Frontal cortex (tissue), 4 donors: ENCODE data around the gene APLP2. TPM values are rescaled to one million over a fixed set of nuclear protein-coding genes. Genes with fewer than 3 reads are reported as not detected.
"Not testable (repeated sequence)": the region's sequence is repeated elsewhere in the genome, so short reads cannot be mapped to it uniquely, and the experiment has no call there.

Experiments
- DNase-seq, 2 donors: peaks; one replicate each; pipeline ENCODE4 v3.0.0; 2012; ENCODE audit warnings: low spot score in 2 of 2
- FAIRE-seq: peaks from 2 replicates; lab custom pipeline; 2012; peaks lifted over from hg19 to GRCh38; lab: Jason Lieb, UNC
- total RNA-seq: library from RNA; depleted of rRNA; stranded (reverse); fragments of >200 nt; gene quantifications from one replicate; pipeline ENCODE4 v1.2.3, GENCODE V29; 2014
- donor health status: control.
- donor health status: control.
- donor health status: control.

Gene APLP2
- total RNA-seq, 1 donor from 2014 or later = 241 TPM

- no peak for FAIRE-seq
- peak in 1 of 2 donors; percentile 14 for DNase-seq
Observed at GRCh38 chr11:130088919-130089673, 19.4 kb downstream of the APLP2 start.

DNA sequence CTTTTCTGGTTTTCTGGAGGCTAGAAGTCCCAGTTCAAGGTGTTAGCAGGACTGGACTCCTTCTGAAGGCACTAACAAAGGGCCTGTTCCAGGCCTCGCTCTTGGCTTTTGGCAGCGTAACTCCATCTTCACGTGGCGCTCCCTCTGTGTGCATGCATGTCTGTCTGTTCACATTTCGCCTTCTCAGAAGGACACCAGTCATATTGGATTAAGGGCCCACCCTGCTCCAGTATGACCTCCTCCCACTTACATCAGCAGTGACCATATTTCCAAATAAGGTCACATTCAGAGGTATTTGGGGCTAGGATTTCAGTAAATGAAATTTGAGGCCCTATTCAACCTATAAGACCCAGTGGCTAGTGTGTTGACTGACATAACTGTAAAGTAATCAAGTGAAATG, 20.0 kb downstream of the APLP2 start:
- FAIRE-seq = no peak
- no peak for DNase-seq

- not testable (repeated sequence) for FAIRE-seq, DNase-seq
Observed at GRCh38 chr11:130090517-130090916, 20.8 kb downstream of the APLP2 start.

GRCh38 chr11:130091169-130091568, 21.5 kb downstream of the APLP2 start:
- FAIRE-seq = not testable (repeated sequence)

DNA sequence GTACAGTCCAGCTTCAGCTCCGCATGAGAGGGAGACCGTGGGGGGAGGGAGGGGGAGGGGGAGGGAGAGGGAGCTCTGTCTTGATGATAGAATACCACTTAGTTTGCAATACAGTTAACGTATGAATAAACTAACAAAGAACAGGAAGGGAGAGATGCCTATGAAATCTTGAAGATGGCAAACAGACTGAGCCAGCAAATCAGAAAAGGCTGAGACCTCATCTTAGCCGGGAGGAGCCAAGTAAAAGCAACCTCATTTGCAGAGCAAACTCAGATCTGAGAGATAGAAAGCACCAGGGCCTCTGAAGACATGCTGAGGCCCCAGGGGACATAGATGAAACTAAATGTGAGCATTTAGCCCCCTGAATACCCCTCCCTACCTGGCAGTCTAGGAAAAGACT, 23.0 kb downstream of the APLP2 start:
- no peak for FAIRE-seq
- no peak for DNase-seq

More at GRCh38 chr11:130091169-130091568, 21.5 kb downstream of the APLP2 start:
- not testable (repeated sequence) for DNase-seq

GRCh38 chr11:130094614-130095013, 24.9 kb downstream of the APLP2 start:
- DNase-seq = peak in 1 of 2 donors; percentile 20
- FAIRE-seq = no peak

DNA sequence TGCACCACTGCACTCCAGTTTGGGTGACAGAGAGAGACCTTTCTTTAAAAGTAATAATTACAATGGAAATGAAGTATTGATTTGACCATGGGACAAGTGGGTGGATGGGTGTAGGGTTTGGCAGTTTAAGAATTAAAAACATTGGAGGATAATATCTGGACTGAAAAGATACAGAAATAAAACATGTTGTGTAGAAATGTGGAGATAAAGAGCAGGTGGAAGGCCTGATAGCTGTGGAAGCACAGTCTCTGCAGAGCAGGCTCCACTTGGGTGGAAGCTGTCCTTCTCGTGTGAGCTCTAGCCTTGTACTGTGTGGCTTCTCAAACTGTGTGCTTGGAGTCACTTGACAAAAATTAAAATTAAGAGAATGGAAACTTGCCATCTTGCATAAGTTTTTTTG, 25.6 kb downstream of the APLP2 start:
- DNase-seq (no peak), FAIRE-seq (no peak)

DNA sequence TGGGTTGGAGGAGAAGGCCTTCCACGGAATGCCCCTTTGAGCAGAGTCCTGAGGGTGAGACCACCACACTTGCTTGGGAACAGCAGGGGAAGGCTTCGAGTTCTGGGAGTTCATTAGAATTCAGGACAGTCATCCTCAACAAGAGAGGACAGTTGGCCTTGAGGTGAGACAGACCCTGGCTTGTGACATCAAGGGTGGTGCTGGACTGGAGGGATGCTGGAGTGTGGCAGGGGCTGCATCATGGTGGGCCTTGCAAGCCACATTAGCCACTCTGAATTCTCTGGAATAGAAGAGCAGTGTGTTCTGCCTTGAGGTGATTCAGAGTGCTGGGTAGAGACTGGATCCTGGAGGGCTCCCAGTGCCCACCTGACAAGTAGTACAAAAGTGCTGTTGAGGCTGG, 26.3 kb downstream of the APLP2 start:
- no peak for DNase-seq
- FAIRE-seq = no peak

GRCh38 chr11:130096823-130097222, 27.1 kb downstream of the APLP2 start:
- FAIRE-seq (no peak), DNase-seq (no peak)

GRCh38 chr11:130097285-130097684, 27.6 kb downstream of the APLP2 start:
- DNase-seq = no peak
- FAIRE-seq = no peak

DNA sequence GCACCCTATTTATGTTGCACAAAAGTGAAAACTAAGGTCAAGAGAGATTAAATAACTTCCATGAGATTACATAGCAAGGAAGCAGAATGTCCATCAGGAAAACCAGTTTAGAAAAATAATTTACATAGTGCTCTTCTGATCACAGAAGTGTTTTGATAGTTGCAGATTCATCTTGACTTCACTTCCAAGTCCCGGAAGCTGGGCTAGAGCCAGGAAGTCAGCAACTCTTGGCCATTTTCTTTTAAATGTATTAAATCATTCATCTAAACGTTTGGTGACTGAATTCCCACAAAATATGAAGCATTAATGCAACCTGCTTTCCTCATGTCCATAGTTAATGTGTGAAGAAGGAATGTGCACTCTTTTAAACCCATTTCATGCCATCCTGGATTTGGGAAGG, 29.7 kb downstream of the APLP2 start:
- no peak for DNase-seq
- FAIRE-seq = no peak

DNA sequence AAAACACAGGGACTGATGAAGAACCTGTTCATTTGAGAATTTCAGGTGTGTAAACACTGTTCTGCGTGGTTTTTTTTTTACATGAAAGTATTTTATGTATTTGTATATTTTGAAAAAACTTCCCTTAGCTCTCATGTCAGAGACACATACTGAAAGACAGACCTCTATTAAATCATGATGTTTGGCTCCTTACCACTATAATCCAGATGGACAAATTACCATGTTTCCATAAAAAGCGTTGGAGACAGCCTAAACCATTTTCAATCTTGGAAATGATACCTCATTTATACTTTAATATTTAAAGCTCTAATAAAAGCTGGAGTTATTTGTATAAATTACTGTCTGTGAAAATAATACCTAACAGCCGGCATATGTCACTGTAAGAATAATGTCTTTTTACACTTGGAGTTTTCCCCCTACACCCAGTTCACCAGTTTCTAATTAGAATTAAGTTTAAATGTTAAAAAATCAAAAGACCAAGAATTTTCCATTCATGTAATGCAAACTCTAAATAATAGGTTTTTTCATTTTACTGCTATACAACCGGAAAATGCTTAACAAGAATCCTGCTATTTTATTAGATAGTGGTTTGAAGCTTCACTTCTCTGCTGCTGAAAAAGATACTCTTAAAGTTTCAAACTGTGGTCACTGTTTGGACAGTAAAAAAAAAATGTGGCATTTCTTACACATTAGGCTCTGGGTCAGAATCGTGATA, 30.8 kb downstream of the APLP2 start:
- FAIRE-seq (no peak), DNase-seq (no peak)

DNA sequence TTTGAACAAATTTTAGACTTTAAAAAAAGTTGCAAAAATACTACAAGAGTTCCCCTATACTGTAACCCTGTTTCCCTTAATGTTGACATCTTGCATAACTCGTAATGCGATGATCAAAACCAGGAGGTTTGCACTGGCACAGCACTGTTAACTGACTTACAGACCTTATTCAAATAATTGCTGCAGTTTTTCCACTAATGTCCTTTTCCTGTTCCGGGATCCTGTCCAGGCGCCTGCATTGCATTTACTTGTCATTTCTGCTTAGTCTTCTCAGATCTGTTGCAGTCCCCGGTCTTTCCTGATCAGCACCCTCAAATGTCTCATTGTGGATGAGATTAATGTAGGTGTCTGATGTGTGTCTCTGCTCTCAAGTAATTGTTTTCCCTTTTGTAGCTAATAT, 32.0 kb downstream of the APLP2 start:
- no peak for DNase-seq
- FAIRE-seq = no peak

DNA sequence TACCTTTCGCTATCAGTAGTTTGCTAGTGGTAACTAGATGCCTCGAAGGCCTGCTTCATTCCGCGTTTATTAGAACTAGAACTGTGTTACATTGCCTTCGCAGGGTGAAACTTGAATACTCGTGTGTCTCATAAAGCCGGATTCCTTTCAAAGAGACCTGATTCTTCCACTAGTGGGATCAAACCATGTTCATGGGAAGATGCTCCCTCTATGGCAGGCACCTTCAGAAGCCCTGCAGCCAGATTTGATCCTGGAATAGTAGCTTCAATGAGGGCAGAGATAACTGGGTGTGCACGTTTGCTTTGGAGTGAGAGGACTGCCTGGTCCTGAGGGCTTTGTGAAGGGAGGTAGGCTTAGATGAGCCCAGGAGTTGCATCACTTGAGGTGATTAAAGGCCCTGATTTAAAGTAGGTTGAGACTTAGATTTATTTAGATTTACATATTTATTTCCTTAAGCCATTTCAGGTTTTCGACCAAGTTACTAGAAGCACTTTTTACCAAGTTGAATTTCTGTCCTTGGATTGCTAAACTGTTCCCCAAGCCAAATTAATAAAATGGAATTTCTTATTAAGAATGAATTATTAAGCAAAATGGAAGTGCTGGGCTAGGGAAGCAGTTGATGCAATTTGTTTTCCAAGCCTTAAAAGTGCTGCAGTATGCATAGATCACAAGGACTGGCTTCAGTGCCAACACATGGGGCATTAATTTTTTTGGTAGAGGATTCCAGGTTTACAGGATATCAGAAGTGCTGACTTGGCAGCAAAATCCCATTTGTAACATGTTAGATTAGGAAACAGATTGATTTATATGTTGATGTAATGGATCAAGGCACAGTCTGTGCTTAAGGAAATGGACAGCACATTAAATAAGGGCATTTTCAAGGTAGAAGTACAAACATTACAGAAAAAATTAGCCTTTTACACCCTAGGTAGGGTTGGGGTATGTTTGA, 32.9 kb downstream of the APLP2 start:
- DNase-seq (no peak), FAIRE-seq (no peak)

GRCh38 chr11:130103296-130103814, 33.7 kb downstream of the APLP2 start:
- FAIRE-seq = no peak
- DNase-seq = no peak

DNA sequence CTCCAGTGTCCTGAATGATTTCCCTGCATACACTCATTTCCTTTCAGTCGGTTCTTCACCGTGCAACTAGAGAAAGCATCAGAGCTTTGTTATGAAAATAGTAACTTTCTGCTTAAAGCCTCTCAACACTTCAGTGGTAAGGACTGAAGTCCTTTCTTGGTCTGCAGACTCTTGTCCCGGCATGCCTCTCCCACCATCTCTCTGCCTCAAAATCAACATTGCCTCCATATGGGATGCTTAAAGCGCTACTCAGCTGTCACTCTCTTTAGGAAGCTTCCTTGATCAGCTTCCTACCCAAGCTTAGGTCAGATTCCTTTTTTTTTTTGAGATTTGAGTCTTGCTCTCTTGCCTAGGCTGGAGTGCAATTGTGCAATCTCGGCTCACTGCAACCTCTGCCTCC, 36.7 kb downstream of the APLP2 start:
- DNase-seq (no peak), FAIRE-seq (no peak)

- not testable (repeated sequence) for DNase-seq, FAIRE-seq
Observed at GRCh38 chr11:130108671-130109070, 39.0 kb downstream of the APLP2 start.

GRCh38 chr11:130109386-130109785, 39.7 kb downstream of the APLP2 start:
- DNase-seq (no peak), FAIRE-seq (no peak)

DNA sequence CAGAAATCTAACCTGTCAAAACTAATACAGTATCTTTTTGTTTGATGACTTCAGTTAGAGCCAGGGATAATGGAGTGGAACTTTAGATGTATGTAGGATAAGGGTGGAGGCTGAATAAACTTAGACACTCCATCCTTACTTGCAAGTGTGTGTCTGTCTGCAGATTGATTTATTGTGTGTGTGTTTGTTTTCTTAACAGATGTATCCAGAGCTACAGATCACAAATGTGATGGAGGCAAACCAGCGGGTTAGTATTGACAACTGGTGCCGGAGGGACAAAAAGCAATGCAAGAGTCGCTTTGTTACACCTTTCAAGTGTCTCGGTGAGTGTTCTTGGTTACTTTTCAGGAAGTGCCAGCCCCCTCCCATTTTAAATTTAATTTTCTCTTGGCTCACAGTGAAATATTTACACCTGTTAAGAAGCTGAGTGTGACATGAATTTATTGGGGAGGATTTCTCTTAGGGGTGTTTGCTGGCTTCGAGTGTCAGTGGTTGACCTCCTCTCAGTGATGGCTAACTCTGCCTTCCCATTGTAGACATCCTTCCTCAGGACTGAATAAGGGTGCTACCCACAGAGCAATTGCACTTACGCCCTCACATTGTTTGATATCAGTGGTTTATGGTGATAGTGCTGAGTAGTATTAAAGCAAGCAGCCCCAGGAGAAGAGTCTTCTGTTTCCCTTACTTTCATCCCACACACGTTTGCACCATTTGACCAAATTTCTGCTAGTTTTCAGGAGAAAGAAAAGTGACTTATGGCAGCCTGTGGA, 40.8 kb downstream of the APLP2 start:
- no peak for DNase-seq
- FAIRE-seq = no peak
